Activated T-cell treated with anti-CD3 and anti-CD28 coated beads, Interleukin-2, amount 50 U/mL, for 4 hours (primary cell): ENCODE data around the gene BMERB1. TPM values are rescaled to one million over a fixed set of nuclear protein-coding genes. Genes with fewer than 3 reads are reported as not detected.
A peak's percentile ranks its signal among the peaks of the same experiment; 100 is the strongest.
"Not testable (repeated sequence)": the region's sequence is repeated elsewhere in the genome, so short reads cannot be mapped to it uniquely, and the experiment has no call there.

Experiments used
- ATAC-seq, 2 donors: fragments of 200-7000 bp; cut with Tn5 transposase; one replicate each; pipeline ENCODE4 v1.10.0; 2021
- DNase-seq: peaks from one replicate; pipeline ENCODE4 v3.0.0-alpha.2; 2020
- H3K27me3 Mint-ChIP-seq: one replicate; pipeline ENCODE4 v1.8.0; 2021; ENCODE audit warnings: low read depth, mixed read lengths
- H3K36me3 Mint-ChIP-seq: one replicate; pipeline ENCODE4 v1.8.0; 2022; ENCODE audit warnings: mixed read lengths; ENCODE audit not compliant: insufficient read depth
- H3K4me1 Mint-ChIP-seq: one replicate; pipeline ENCODE4 v1.8.0; 2021; ENCODE audit warnings: low read depth, mixed read lengths
- H3K4me3 Mint-ChIP-seq: one replicate; pipeline ENCODE4 v1.8.0; 2021; ENCODE audit warnings: mild to moderate bottlenecking, moderate library complexity, mixed read lengths
- H3K9me3 Mint-ChIP-seq: one replicate; pipeline ENCODE4 v1.8.0; 2021; ENCODE audit warnings: mixed read lengths
- total RNA-seq, 3 donors: library from RNA; stranded (reverse); gene quantifications; one replicate each; pipeline ENCODE4 v1.2.1, GENCODE V29; 2021

The BMERB1 gene
- total RNA-seq, result 10 to 100 TPM; 15.4 to 20.8 (median 19.0) TPM

- Mint-ChIP-seq H3K27me3 (peaks cover 19% of the 10 kb centered on the region), H3K4me3 (peak within 1 kb of the TSS; percentile 86), H3K9me3 (no peaks in the 10 kb centered on the region), H3K36me3 (no peaks in the 10 kb centered on the region), H3K4me1 (peaks cover 13% of the 10 kb centered on the region)
- ATAC-seq, result peak; percentile 91 to 93
- DNase-seq, result peak; percentile 18
Observed at GRCh38 chr16:15434425-15435215, at the start of gene BMERB1. TSS of gene BMERB1 (plus strand) at chr16:15434588. CDS start at chr16:15434654, 66 bp downstream.

- H3K9me3 Mint-ChIP-seq, H3K4me1 Mint-ChIP-seq, ATAC-seq, H3K27me3 Mint-ChIP-seq, H3K36me3 Mint-ChIP-seq, H3K4me3 Mint-ChIP-seq, DNase-seq: not testable (repeated sequence)
Observed at GRCh38 chr16:15388060-15388459, 46.3 kb upstream of the BMERB1 start.

- H3K4me3 Mint-ChIP-seq, H3K4me1 Mint-ChIP-seq, H3K9me3 Mint-ChIP-seq, H3K36me3 Mint-ChIP-seq, ATAC-seq, DNase-seq: not testable (repeated sequence)
- peaks cover 17% of the 10 kb centered on the region for H3K27me3 Mint-ChIP-seq
Observed at GRCh38 chr16:15389916-15390315, 44.5 kb upstream of the BMERB1 start.

GRCh38 chr16:15393025-15393424, 41.4 kb upstream of the BMERB1 start:
- not testable (repeated sequence) for ATAC-seq, H3K36me3 Mint-ChIP-seq
- H3K27me3 Mint-ChIP-seq, result peaks cover 35% of the 10 kb centered on the region

GRCh38 chr16:15395631-15396508, 38.5 kb upstream of the BMERB1 start, which contains the start of gene MPV17L:
TSS of gene MPV17L (plus strand) at chr16:15395754. CDS start at chr16:15395898, 144 bp downstream.
- DNase-seq, H3K9me3 Mint-ChIP-seq, H3K36me3 Mint-ChIP-seq, H3K4me1 Mint-ChIP-seq: not testable (repeated sequence)
- Mint-ChIP-seq H3K27me3 (peaks cover 38% of the 10 kb centered on the region), H3K4me3 (peak within 1 kb of the TSS; percentile 13)
- ATAC-seq, result peak; percentile 61 to 71

More at GRCh38 chr16:15393025-15393424, 41.4 kb upstream of the BMERB1 start:
- H3K4me3 Mint-ChIP-seq, DNase-seq, H3K4me1 Mint-ChIP-seq, H3K9me3 Mint-ChIP-seq: not testable (repeated sequence)

GRCh38 chr16:15396509-15396829, 37.9 kb upstream of the BMERB1 start:
- peaks cover 38% of the 10 kb centered on the region for H3K27me3 Mint-ChIP-seq
- H3K4me3 Mint-ChIP-seq, result peak overlapping the region; percentile 13

GRCh38 chr16:15396948-15397594, 37.3 kb upstream of the BMERB1 start:
- peaks cover 38% of the 10 kb centered on the region for H3K27me3 Mint-ChIP-seq
- H3K4me1 Mint-ChIP-seq, result no peaks in the 10 kb centered on the region
- no peak overlapping the region for H3K4me3 Mint-ChIP-seq
- DNase-seq, result no peak
- ATAC-seq, result no peak
- H3K36me3 Mint-ChIP-seq, result no peaks in the 10 kb centered on the region
- H3K9me3 Mint-ChIP-seq, result no peaks in the 10 kb centered on the region

More at GRCh38 chr16:15396509-15396829, 37.9 kb upstream of the BMERB1 start:
- ATAC-seq, H3K9me3 Mint-ChIP-seq, H3K36me3 Mint-ChIP-seq, H3K4me1 Mint-ChIP-seq, DNase-seq: not testable (repeated sequence)

- Mint-ChIP-seq H3K4me1 (no peaks in the 10 kb centered on the region), H3K9me3 (no peaks in the 10 kb centered on the region), H3K27me3 (peaks cover 35% of the 10 kb centered on the region), H3K36me3 (no peaks in the 10 kb centered on the region), H3K4me3 (no peak overlapping the region)
- DNase-seq, result no peak
- ATAC-seq, result no peak
Observed at GRCh38 chr16:15398618-15399316, 35.6 kb upstream of the BMERB1 start.

- ATAC-seq, result no peak
- Mint-ChIP-seq H3K9me3 (no peaks in the 10 kb centered on the region), H3K4me3 (no peak overlapping the region), H3K36me3 (no peaks in the 10 kb centered on the region), H3K27me3 (peaks cover 32% of the 10 kb centered on the region), H3K4me1 (no peaks in the 10 kb centered on the region)
- DNase-seq, result no peak
Observed at GRCh38 chr16:15399317-15399716, 35.1 kb upstream of the BMERB1 start.

GRCh38 chr16:15400314-15400713, 34.1 kb upstream of the BMERB1 start:
- not testable (repeated sequence) for H3K4me3 Mint-ChIP-seq, H3K36me3 Mint-ChIP-seq, DNase-seq, H3K9me3 Mint-ChIP-seq, H3K4me1 Mint-ChIP-seq, ATAC-seq
- H3K27me3 Mint-ChIP-seq, result peaks cover 24% of the 10 kb centered on the region

GRCh38 chr16:15401972-15402371, 32.4 kb upstream of the BMERB1 start:
- no peak overlapping the region for H3K4me3 Mint-ChIP-seq
- DNase-seq, result no peak
- H3K36me3 Mint-ChIP-seq, result no peaks in the 10 kb centered on the region
- peaks cover 13% of the 10 kb centered on the region for H3K27me3 Mint-ChIP-seq
- no peaks in the 10 kb centered on the region for H3K9me3 Mint-ChIP-seq
- no peak for ATAC-seq
- no peaks in the 10 kb centered on the region for H3K4me1 Mint-ChIP-seq

GRCh38 chr16:15403392-15403995, 30.9 kb upstream of the BMERB1 start:
- H3K27me3 Mint-ChIP-seq, result peaks cover 8% of the 10 kb centered on the region
- no peak for DNase-seq
- no peak overlapping the region for H3K4me3 Mint-ChIP-seq
- no peaks in the 10 kb centered on the region for H3K9me3 Mint-ChIP-seq
- no peak for ATAC-seq
- H3K4me1 Mint-ChIP-seq, result no peaks in the 10 kb centered on the region
- no peaks in the 10 kb centered on the region for H3K36me3 Mint-ChIP-seq

- not testable (repeated sequence) for H3K27me3 Mint-ChIP-seq, H3K9me3 Mint-ChIP-seq, H3K4me1 Mint-ChIP-seq, DNase-seq, ATAC-seq, H3K4me3 Mint-ChIP-seq, H3K36me3 Mint-ChIP-seq
Observed at GRCh38 chr16:15404091-15404490, 30.3 kb upstream of the BMERB1 start.
